HG02759 (cell line): ENCODE data around the gene SLC6A20.

ENCODE experiments used
- ATAC-seq: cut with Tn5 transposase; IDR thresholded peaks from one replicate; pipeline ENCODE4 v1.9.1; 2021; ENCODE audit warnings: mild to moderate bottlenecking, moderate library complexity; ENCODE audit not compliant: unreplicated experiment

The SLC6A20 gene

GRCh38 chr3:45803252-45803935, 7.1 kb upstream of the SLC6A20 start:
- no peak for ATAC-seq

- ATAC-seq = no peak
These were observed 5.8 kb upstream of the SLC6A20 start for GRCh38 chr3:45802146-45802545.

- no peak for ATAC-seq
These were observed 4.3 kb upstream of the SLC6A20 start for GRCh38 chr3:45800611-45801010.

GRCh38 chr3:45799586-45799985, 3.2 kb upstream of the SLC6A20 start:
- no peak for ATAC-seq

GRCh38 chr3:45798034-45798433, 1.7 kb upstream of the SLC6A20 start:
- no peak for ATAC-seq

DNA sequence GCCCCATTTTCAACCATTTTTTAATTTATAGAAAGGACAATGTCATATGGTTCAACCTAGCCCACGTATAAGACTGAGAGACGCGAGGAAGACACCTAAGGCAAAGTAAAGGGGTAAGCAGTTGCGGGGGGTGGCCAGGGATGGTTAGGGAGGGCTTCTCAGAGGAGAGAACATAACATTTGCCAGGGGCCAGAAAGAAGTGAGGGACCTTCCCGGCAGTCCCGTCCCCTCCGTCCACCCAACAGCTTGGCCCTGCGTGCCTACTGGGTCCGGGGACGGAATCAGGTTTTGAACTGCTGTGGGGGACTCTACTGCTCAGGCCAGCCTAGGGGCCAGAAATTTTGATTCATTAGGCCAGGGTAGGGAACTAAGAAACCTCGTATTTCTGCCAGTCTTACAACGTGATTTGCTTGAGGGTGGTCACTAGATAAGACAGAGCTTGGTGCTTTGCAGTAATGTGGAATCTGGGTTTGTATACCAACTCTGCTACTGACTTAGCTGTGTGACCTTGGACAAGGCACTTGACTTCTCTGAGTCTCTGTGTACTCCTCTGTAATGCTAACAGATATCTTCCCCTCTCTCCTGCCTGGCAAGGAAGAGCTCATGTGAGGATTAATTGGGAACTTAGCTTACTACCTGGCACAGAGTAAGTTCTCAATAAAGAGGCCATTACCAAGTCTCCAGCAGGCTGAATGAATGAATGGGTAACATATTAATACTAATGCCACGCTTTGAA, 734 bp upstream of the SLC6A20 start:
- ATAC-seq = no peak

GRCh38 chr3:45795509-45795881, 841 bp downstream of the SLC6A20 start:
- no peak for ATAC-seq

DNA sequence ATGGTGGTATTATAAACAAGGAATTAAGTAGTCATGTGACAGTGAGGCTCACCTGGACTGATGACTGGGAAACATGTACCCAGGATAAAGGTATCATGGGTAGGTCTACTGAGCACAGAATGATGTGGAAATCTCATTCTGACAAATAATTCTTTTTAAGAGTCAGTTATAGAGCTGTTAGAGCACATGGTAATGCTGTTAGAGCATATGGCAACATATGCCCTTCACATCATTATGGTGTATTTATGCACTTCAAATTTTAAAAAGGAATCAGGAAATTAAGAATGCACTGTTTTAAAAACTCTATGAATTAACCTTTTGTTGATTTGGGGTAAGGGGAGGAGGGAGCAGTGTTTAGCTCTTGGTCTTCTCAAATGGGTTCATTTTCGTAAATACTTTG, 1.7 kb downstream of the SLC6A20 start:
- no peak for ATAC-seq

DNA sequence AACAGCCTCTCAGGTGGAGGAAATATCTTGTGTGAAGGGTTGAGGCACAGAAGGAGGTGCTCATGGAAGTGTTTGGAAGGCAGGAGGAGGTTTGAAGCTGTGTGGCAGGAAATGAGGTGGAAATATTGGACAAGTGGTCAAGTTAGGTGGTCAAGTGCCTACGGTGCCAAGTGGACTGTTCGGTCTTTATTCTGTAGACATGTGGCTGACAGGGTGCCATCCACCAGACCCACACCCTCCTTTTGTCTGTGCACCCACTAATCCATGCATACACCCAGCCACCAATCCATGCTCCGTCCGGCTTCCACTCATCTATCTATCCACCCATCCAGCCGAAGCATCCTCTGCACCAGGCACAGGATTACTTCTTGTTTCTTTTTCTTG, 2.2 kb downstream of the SLC6A20 start:
- no peak for ATAC-seq

DNA sequence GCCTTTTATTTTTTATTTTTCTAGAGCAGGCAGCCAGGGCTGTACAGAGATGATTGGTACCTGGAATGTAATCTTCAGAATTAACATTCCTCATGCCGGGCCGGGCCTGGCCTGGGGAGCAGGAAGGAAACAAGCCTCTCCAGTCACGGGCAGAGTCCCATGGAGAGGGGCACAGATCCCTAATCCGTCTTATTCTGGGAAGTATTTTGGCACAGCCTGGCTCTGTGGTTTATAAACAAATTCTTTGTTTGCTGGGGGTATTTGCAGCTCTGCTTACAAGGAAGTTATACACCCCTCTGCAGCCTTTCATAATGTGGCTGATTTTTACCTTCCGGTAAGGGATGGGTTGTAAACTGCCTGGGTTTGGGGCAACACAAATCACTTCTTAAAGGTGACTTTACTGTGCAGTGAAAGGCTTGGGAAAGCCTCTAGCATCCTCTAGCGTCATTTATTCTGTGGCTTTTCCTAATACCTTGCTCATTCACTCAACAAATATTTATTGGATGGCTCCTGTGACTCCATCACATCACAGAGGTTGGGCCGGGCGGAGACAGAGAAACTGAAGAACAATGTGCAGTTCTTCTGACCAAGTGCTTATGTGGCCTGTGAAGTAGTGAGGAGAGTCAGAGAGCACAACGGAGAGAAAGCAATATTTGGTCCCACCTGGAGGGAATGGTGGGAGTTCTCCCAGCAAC, 2.7 kb downstream of the SLC6A20 start:
- ATAC-seq = no peak

GRCh38 chr3:45792516-45793172, 3.7 kb downstream of the SLC6A20 start:
- ATAC-seq = no peak

GRCh38 chr3:45792036-45792435, 4.3 kb downstream of the SLC6A20 start:
- ATAC-seq = no peak

GRCh38 chr3:45790596-45790995, 5.7 kb downstream of the SLC6A20 start:
- no peak for ATAC-seq

DNA sequence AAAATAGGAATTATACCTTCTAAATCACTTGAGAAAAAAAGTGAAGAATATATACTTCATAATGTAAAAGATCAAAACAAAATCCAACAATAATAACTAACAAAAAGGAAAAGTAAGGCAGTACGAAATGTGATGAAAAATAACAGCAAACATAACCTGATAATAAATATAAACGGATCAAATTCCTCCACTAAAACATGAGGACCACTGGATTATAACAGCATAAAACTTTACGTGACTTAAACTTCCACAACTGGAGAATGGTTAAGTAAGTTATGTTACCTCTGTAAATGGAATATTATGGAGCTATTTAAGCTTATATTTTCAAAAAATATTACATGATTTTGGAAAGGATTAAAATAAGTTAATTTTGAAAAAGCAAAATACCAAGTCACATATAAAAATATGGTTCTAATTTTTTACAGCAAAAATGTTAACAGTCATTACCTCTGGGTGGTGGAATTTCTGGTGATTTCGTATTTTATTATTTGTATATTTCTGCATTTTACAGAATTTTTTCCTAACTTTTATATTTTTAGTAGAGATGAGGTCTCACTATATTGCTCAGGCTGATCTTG, 7.0 kb downstream of the SLC6A20 start:
- ATAC-seq = no peak

GRCh38 chr3:45787551-45787950, 8.8 kb downstream of the SLC6A20 start:
- ATAC-seq = no peak

DNA sequence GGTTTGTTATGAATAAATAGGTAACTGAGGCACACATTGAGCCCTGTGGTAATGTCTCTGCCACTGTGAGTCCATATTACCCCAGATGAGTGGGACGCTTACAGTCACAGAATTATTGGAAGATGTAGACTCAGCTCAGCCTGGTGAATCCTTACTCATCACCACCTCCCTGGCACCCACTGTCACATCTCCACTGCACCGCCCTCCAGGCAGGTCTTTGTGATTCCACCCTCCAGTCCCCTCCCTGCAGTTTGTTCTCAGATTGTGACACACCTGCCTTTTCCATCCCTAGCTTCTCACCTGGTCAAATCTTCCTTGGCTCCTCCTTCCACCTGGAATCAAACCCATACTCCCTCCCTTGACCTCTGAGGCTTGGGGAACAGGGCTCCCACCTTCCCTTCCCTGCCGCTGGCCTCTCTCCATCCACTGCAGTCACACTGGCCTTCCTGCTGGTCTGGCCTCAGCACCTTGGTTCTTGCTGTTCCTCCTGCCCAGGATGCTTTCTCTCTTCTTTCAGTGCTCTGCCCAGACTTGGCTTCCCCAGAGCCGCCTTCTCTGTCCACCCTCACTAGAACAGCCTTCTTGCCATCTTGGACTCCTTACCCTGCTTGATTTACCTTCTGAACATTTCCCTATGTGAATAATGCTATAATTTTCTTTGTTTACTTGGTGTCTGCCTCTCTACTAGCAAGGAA, 9.4 kb downstream of the SLC6A20 start:
- no peak for ATAC-seq

GRCh38 chr3:45785605-45786150, 10.7 kb downstream of the SLC6A20 start:
- no peak for ATAC-seq

DNA sequence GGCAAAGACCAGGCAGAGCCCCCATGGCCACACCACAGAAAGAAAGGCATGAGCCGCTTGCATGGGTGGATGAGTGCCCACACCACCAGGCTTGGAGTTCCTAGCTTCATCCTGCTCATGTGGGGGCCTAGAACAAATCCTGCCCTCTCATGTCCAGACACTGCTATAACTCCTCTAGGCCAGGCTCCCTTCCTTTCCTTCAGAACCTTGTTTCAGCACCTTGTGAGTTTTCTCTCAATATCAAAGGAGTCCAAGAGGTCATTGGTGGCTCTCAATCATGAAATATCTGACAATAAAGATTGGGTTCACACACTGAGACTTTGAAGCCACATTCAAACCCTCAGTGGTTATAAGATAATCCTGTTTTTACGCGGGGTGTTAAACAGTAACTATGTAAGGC, 12.7 kb downstream of the SLC6A20 start:
- no peak for ATAC-seq

DNA sequence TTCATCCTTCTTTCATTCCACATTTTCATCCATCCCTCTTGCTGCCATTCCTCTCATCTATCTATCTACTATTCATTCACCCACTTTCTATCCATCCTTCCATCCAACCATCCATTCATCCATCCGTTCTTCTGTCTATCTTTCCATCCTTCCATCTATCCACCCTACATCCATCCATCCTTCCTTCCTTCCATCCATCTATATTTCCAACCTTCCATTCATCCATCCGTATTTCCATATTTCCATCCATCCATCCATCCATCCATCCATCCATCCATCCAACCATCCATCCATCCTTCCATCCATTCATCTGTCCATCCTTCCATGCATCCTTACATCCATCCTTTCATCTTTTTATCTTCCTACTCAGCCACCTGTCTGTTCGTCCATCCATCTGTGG, 14.0 kb downstream of the SLC6A20 start:
- ATAC-seq = no peak

DNA sequence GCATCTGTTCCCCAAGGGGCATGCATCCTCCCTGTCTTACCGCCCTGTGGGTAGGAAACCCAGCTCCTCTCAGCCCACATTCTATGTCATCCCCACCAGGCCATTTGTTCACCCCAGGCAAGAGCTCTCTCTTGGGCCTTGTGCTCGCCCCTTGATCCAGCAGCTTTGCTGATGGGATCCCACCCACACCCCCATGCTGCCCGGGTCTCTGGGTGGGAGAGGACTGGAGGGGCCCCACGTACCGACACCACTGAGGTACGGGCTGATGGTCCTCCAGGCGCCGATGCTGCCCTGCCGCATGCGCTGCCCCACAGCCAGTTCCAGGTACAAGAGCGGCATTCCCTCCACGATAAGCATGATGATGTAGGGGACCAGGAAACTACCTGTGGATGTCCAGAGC, 14.5 kb downstream of the SLC6A20 start:
- no peak for ATAC-seq
